Panc1 (cell line): ENCODE data around the gene PDCD1.

Source experiments
- CTCF ChIP-seq: fragments of 450-650 bp; IDR thresholded peaks from 2 replicates; pipeline ENCODE4 v1.5.1; 2017; ENCODE audit warnings: mild to moderate bottlenecking
- SIN3A ChIP-seq: IDR thresholded peaks from 2 replicates; pipeline ENCODE4 v1.6.1; 2012; ENCODE audit warnings: low read depth, mild to moderate bottlenecking, low read length, moderate library complexity, borderline replicate concordance; ENCODE audit not compliant: insufficient read depth

- TF ChIP-seq SIN3A = no peak
- no peak for TF ChIP-seq CTCF
Measured at GRCh38 chr2:241816431-241817121, 42.1 kb downstream of the PDCD1 start.
